ENCODE measurements around the gene ROBO1. TPM values are rescaled to one million over a fixed set of nuclear protein-coding genes. Genes with fewer than 3 reads are reported as not detected.

Gene ROBO1
- total and polyA plus RNA-seq, 2 experiments from 2014 or later, result 29.3 to 171 TPM

GRCh38 chr3:79249701-79250100 is 518.1 kb downstream of the ROBO1 start:
- Histone ChIP-seq H3K4me1 (ENCODE audit: low read depth) (no peaks in the 10 kb centered on the region), H3K27ac (no peak overlapping the region), H3K36me3 (no peaks in the 10 kb centered on the region), H3K9me3 (ENCODE audit: low read depth) (no peaks in the 10 kb centered on the region), H3K27me3 (no peaks in the 10 kb centered on the region), H3K4me3 (no peak overlapping the region)
- TF ChIP-seq CTCF (IDR thresholded peaks at IDR 0.05; ENCODE audit: low read depth, low read length), result no peak
- DNase-seq (ENCODE audit: low read depth in 1 of 2, low spot score in 1 of 2), result no peak

GRCh38 chr3:79247725-79248043 is 520.1 kb downstream of the ROBO1 start:
- Histone ChIP-seq H3K4me3 (no peak overlapping the region), H3K27me3 (no peaks in the 10 kb centered on the region), H3K36me3 (no peaks in the 10 kb centered on the region), H3K27ac (no peak overlapping the region), H3K4me1 (ENCODE audit: low read depth) (no peaks in the 10 kb centered on the region), H3K9me3 (ENCODE audit: low read depth) (no peaks in the 10 kb centered on the region)
- peak in 1 of 2 donors; percentile 57 for DNase-seq (ENCODE audit: low read depth in 1 of 2, low spot score in 1 of 2)
- TF ChIP-seq CTCF (IDR thresholded peaks at IDR 0.05; ENCODE audit: low read depth, low read length), result no peak

GRCh38 chr3:79246875-79247724 is 520.7 kb downstream of the ROBO1 start:
- H3K27me3 ChIP-seq, result no peaks in the 10 kb centered on the region
- no peak for TF ChIP-seq CTCF (IDR thresholded peaks at IDR 0.05; ENCODE audit: low read depth, low read length)
- no peaks in the 10 kb centered on the region for H3K4me1 ChIP-seq (ENCODE audit: low read depth)
- no peak overlapping the region for H3K4me3 ChIP-seq
- no peak for DNase-seq (ENCODE audit: low read depth in 1 of 2, low spot score in 1 of 2)
- no peak overlapping the region for H3K27ac ChIP-seq
- H3K9me3 ChIP-seq (ENCODE audit: low read depth), result no peaks in the 10 kb centered on the region
- H3K36me3 ChIP-seq, result no peaks in the 10 kb centered on the region

- Histone ChIP-seq H3K27ac (no peak overlapping the region), H3K36me3 (no peaks in the 10 kb centered on the region), H3K27me3 (no peaks in the 10 kb centered on the region), H3K4me1 (ENCODE audit: low read depth) (no peaks in the 10 kb centered on the region), H3K9me3 (ENCODE audit: low read depth) (no peaks in the 10 kb centered on the region), H3K4me3 (no peak overlapping the region)
- DNase-seq (ENCODE audit: low read depth in 1 of 2, low spot score in 1 of 2), result no peak
- no peak for TF ChIP-seq CTCF (IDR thresholded peaks at IDR 0.05; ENCODE audit: low read depth, low read length)
Observed at GRCh38 chr3:79245284-79246138, 522.3 kb downstream of the ROBO1 start.

GRCh38 chr3:79236496-79236895 is 531.3 kb downstream of the ROBO1 start:
- no peak for DNase-seq (ENCODE audit: low read depth in 1 of 2, low spot score in 1 of 2)
- Histone ChIP-seq H3K36me3 (no peaks in the 10 kb centered on the region), H3K4me1 (ENCODE audit: low read depth) (peaks cover 20% of the 10 kb centered on the region), H3K27me3 (no peaks in the 10 kb centered on the region), H3K9me3 (ENCODE audit: low read depth) (no peaks in the 10 kb centered on the region), H3K4me3 (no peak overlapping the region), H3K27ac (no peak overlapping the region)
- no peak for TF ChIP-seq CTCF (IDR thresholded peaks at IDR 0.05; ENCODE audit: low read depth, low read length)

All from cardiac muscle cell (in vitro differentiated cells and primary cell).